Cortex of kidney (tissue), 1 donor: ENCODE measurements around the gene RFX8.
"Not testable (repeated sequence)": the region's sequence is repeated elsewhere in the genome, so short reads cannot be mapped to it uniquely, and the experiment has no call there.

Experiments
- DNase-seq: peaks from one replicate; lab custom pipeline; 2025; lab: John Stamatoyannopoulos, UW

Gene RFX8

GRCh38 chr2:101486258-101486701, 11.4 kb upstream of the RFX8 start:
- no peak for DNase-seq

- DNase-seq, result no peak
Measured at GRCh38 chr2:101485856-101486255, 10.9 kb upstream of the RFX8 start.

- DNase-seq, result no peak
Measured at GRCh38 chr2:101480764-101481163, 5.9 kb upstream of the RFX8 start.

- no peak for DNase-seq
Measured at GRCh38 chr2:101479810-101480209, 4.9 kb upstream of the RFX8 start.

GRCh38 chr2:101479328-101479727, 4.4 kb upstream of the RFX8 start:
- no peak for DNase-seq

- DNase-seq, result no peak
Measured at GRCh38 chr2:101478181-101479001, 3.5 kb upstream of the RFX8 start.

- no peak for DNase-seq
Measured at GRCh38 chr2:101477556-101477955, 2.6 kb upstream of the RFX8 start.

GRCh38 chr2:101476605-101477208, 1.8 kb upstream of the RFX8 start:
- no peak for DNase-seq

- DNase-seq, result no peak
Measured at GRCh38 chr2:101473911-101474701, 806 bp downstream of the RFX8 start.

GRCh38 chr2:101473591-101473910, 1.4 kb downstream of the RFX8 start:
- no peak for DNase-seq

GRCh38 chr2:101469863-101470262, 5.0 kb downstream of the RFX8 start:
- DNase-seq, result no peak

- no peak for DNase-seq
Measured at GRCh38 chr2:101467306-101467705, 7.6 kb downstream of the RFX8 start.

GRCh38 chr2:101466426-101466825, 8.5 kb downstream of the RFX8 start:
- DNase-seq, result no peak

- DNase-seq, result no peak
Measured at GRCh38 chr2:101464841-101465240, 10.1 kb downstream of the RFX8 start.

GRCh38 chr2:101463911-101464641, 10.8 kb downstream of the RFX8 start:
- DNase-seq, result no peak

- no peak for DNase-seq
Measured at GRCh38 chr2:101463421-101463820, 11.5 kb downstream of the RFX8 start.

GRCh38 chr2:101461381-101461780, 13.5 kb downstream of the RFX8 start:
- no peak for DNase-seq

GRCh38 chr2:101454408-101454807, 20.5 kb downstream of the RFX8 start:
- DNase-seq, result not testable (repeated sequence)

GRCh38 chr2:101450965-101451364, 23.9 kb downstream of the RFX8 start:
- DNase-seq, result no peak

- DNase-seq, result no peak
Measured at GRCh38 chr2:101446869-101447268, 28.0 kb downstream of the RFX8 start.

- no peak for DNase-seq
Measured at GRCh38 chr2:101442667-101443061, 32.2 kb downstream of the RFX8 start.

GRCh38 chr2:101442042-101442666, 32.8 kb downstream of the RFX8 start:
- DNase-seq, result no peak
